Activated CD4-positive, alpha-beta memory T cell treated with anti-CD3 and anti-CD28 coated beads for 36 hours (primary cell): Measurements from ENCODE around the gene ZNF74. TPM values are rescaled to one million over a fixed set of nuclear protein-coding genes. Genes with fewer than 3 reads are reported as not detected.

Experiments used
- CTCF ChIA-PET: fragments of 350-600 bp; sonication (Branson Sonifier 250); formaldehyde crosslinking; loops from one replicate; lab custom pipeline; 2021; ENCODE audit warnings: antibody characterized with exemption, inconsistent platforms; lab: Charles Lee
- POLR2A ChIA-PET: fragments of 350-600 bp; sonication (Branson Sonifier 250); formaldehyde crosslinking; loops from one replicate; lab custom pipeline; 2021; ENCODE audit warnings: antibody characterized with exemption; lab: Charles Lee
- DNase-seq: peaks from one replicate; pipeline ENCODE4 v3.0.0-alpha.2; 2020
- H3K27ac Mint-ChIP-seq: one replicate; pipeline ENCODE4 v1.8.0; 2021; ENCODE audit warnings: mixed read lengths
- H3K27me3 Mint-ChIP-seq: one replicate; pipeline ENCODE4 v1.8.0; 2021; ENCODE audit warnings: mixed read lengths
- H3K36me3 Mint-ChIP-seq: one replicate; pipeline ENCODE4 v1.8.0; 2021; ENCODE audit warnings: mixed read lengths
- H3K4me1 Mint-ChIP-seq: one replicate; pipeline ENCODE4 v1.8.0; 2021; ENCODE audit warnings: low read depth, mixed read lengths
- H3K4me3 Mint-ChIP-seq: one replicate; pipeline ENCODE4 v1.8.0; 2021; ENCODE audit warnings: mild to moderate bottlenecking, mixed read lengths
- H3K9me3 Mint-ChIP-seq: one replicate; pipeline ENCODE4 v1.8.0; 2021; ENCODE audit warnings: mixed read lengths
- intact Hi-C: fragments of 100-400 bp; cut with micrococcal nuclease; formaldehyde crosslinking; loops from one replicate; pipeline ENCODE4 v1.15.1; 2023
- total RNA-seq, 2 experiments: library from RNA; stranded (reverse); gene quantifications; one replicate each; pipeline ENCODE4 v1.2.3, GENCODE V29; 2021

ZNF74 gene
- total RNA-seq, 2 experiments from 2014 or later: 6.8 to 9.0 TPM

DNA sequence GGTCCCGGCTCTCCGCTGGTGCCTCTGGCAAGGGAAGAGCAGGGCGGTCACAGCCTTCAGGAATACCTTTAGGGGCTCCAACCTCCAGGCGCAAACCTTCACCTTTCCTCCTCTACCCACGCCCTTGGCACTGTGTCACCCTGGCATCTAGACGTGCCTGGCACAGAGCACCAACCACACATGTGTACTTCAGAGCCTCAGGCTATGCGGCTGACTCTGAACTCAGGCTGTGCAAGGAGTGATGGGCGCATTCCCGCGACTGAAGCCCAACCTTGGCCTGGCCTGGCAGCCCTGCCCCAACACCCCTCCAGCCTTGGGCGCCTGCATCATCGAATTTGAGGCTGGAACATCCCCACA, 32.3 kb downstream of the ZNF74 start:
- H3K36me3 Mint-ChIP-seq: no peaks in the 10 kb centered on the region
- H3K27ac Mint-ChIP-seq: no peak overlapping the region
- no peak overlapping the region for H3K4me3 Mint-ChIP-seq
- H3K27me3 Mint-ChIP-seq: peaks cover 23% of the 10 kb centered on the region
- ChIA-PET POLR2A (no interaction called here), CTCF (no interaction called here)
- H3K9me3 Mint-ChIP-seq: no peaks in the 10 kb centered on the region
- intact Hi-C loops: no loop called here
- peaks cover 9% of the 10 kb centered on the region for H3K4me1 Mint-ChIP-seq
- DNase-seq: no peak

DNA sequence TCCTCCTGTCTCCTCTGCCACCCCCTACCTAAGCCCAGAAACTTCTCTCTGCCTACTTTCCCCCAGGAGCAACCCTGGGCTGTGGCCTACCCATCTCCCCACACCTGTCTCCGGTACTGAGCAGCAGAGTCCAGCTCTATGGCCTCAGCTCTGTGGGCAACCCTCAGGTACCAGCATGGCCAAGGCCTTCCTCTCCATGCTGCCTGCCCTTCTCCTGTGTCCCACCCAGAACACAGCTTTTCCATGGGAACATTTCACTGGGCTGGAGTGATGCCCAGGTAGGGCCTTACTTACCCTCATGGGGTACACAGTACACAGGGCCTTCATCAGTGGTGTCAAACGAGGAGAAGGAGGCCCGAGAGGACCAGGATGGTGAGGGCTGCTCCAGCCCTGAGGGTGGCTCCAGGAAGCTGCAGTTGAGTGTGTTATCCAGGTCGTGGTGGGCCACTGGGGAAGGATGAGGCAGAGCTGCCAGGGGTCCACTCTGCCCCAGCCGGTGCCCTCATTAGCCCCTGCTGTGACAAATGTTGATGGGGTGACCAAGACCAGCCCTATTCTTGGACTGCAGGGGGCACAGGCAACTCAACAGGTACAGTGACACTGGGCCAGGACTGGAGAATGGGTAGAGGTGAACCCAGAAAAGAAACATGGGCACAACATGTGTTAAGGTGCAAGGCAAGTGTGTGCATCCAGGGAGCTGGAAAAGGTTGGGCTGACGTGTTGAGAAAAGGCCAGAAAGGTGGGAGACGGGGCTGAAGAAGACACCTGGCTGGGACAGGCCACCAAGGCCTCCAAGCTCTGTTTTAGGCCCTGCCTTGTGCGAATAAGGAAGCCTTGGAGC, 33.4 kb downstream of the ZNF74 start:
- Mint-ChIP-seq H3K4me1 (peaks cover 12% of the 10 kb centered on the region), H3K36me3 (no peaks in the 10 kb centered on the region), H3K9me3 (no peaks in the 10 kb centered on the region), H3K27ac (no peak overlapping the region), H3K4me3 (no peak overlapping the region), H3K27me3 (peaks cover 30% of the 10 kb centered on the region)
- intact Hi-C loops: no loop called here
- no peak for DNase-seq
- POLR2A ChIA-PET: interaction anchor here (0.8 kb wide), 1 partner anchor 41 kb away, joined by 6 read pairs; no protein-coding TSS in a partner anchor
- CTCF ChIA-PET: interaction anchor here (3.2 kb wide), 1 partner anchor 29 kb away, joined by 16 read pairs; no protein-coding TSS in a partner anchor

DNA sequence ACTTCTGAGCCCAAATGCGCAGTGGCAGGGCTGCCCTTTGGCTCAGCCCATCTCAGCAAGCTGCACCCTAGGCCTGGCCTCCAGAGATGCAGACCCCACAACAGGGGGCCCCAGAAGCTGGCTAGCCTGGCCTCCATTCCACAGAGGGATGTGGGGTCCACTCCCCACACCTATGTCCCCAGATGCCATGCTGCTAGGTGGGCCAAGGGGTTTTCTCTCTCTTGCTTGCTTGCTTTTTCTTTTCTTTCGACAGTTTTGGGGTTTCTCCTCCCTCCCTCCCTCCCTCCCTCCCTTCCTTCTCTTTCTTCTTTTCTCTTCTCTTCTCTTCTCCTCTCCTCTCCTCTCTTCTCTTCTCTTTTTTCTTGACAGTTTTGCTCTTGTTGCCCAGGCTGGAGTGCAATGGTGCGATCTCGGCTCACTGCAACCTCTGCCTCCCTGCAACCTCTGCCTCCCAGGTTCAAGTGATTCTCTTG, 34.0 kb downstream of the ZNF74 start:
- DNase-seq: no peak
- intact Hi-C loops: loop anchor here (2.0 kb wide), 1 partner anchor 69 kb away; no protein-coding TSS in a partner anchor
- Mint-ChIP-seq H3K9me3 (no peaks in the 10 kb centered on the region), H3K27ac (no peak overlapping the region), H3K36me3 (no peaks in the 10 kb centered on the region), H3K4me1 (peaks cover 12% of the 10 kb centered on the region), H3K4me3 (no peak overlapping the region), H3K27me3 (peaks cover 32% of the 10 kb centered on the region)
- ChIA-PET CTCF (interaction anchor here (2.8 to 3.2 kb wide), 2 partner anchors 9 to 28 kb away, joined by 16 to 20 read pairs; no protein-coding TSS in a partner anchor), POLR2A (interaction anchor here (0.8 kb wide), 1 partner anchor 40 kb away, joined by 6 read pairs; no protein-coding TSS in a partner anchor)

DNA sequence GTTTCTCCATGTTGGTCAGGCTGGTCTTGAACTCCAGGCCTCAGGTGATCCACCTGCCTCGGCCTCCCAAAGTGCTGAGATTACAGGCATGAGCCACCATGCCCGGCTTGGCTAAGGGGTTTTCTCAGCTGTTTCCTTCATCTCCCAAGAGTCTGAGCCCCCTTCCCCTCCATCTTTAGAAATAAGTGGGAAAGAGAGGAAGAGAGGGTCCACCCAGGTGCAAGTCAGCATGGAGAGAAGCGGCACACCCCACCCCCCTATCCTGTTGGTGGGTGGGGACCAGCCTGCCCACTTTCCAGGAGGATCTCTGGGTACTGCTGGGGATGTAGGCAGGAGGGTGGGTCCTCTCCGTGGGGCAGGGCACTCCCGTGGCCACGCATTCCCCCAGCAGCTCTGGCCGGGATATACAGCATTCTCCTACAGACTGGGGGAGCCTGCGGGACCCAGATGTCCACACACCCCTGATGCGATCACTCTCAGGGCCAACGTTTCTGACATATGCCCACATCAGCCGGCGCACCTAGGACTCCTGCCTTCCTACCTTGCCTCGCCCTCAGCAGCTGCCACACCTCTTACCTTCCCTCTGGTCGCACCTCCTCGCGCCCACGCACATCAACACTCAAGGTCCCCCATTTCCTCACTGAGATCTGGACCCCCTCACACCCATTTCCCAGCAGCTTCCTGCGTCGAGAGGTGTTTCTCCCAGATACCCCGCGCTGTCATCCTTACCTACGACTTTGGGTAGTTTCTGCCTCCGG, 34.7 kb downstream of the ZNF74 start:
- Mint-ChIP-seq H3K27me3 (peaks cover 32% of the 10 kb centered on the region), H3K36me3 (no peaks in the 10 kb centered on the region), H3K27ac (no peak overlapping the region), H3K9me3 (no peaks in the 10 kb centered on the region), H3K4me1 (peaks cover 12% of the 10 kb centered on the region), H3K4me3 (peak overlapping the region; percentile 68)
- ChIA-PET CTCF (interaction anchor here (1.0 to 3.2 kb wide), 3 partner anchors 10 to 49 kb away, joined by 4 to 20 read pairs (median 16); no protein-coding TSS in a partner anchor), POLR2A (interaction anchor here (0.8 to 1.2 kb wide), 3 partner anchors 10 to 79 kb away, joined by 3 to 6 read pairs (median 4); no protein-coding TSS in a partner anchor)
- no peak for DNase-seq
- intact Hi-C loops: loop anchor here (2.0 kb wide), 1 partner anchor 68 kb away; no protein-coding TSS in a partner anchor

DNA sequence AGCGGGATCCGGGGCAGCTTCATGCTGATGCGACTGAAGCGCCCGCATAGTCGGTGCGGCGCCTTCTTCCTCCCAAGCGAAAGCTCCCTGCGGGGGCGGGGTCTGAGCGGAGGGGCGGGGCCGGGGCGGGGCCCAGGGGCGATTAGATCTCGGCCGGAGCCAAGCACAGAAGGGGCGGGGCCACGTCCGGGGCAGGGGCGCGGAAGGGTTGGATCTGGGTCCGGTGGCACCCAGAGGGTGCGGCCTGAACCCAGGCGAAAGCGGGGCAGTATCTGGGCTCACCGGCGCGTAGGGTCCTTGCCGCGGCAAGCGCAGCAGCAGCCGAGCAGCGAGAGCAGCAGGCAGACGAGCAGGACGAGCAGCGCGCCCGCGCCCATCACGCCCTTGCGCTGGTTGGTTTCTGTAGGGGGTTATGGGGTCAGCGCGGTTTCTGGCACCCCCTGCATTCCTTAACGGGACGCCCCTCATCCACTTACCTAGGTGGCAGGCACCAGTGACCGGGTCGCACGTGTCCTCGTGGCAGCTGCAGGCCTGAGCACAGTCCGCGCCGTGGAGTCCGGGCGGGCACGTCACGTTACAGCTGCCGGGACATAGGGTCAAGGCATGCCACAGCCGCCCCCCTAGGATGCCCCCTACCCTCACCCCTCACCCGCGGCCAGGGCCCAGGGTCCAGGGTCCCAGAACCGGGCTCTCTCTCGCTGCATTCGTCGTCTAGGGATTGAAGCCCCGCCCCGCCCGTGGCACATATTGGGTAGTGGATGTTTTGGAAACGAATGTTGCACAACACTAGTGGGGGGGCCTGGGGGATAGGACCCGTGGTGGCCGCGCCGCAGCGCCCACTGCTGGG, 35.5 kb downstream of the ZNF74 start:
- DNase-seq: peak; percentile 87
- H3K27ac Mint-ChIP-seq: no peak overlapping the region
- peaks cover 12% of the 10 kb centered on the region for H3K4me1 Mint-ChIP-seq
- no peaks in the 10 kb centered on the region for H3K9me3 Mint-ChIP-seq
- ChIA-PET POLR2A (interaction anchor here (1.1 to 1.2 kb wide), 2 partner anchors 9 to 79 kb away, joined by 3 to 4 read pairs; no protein-coding TSS in a partner anchor), CTCF (interaction anchor here (0.9 to 3.2 kb wide), 5 partner anchors 11 to 142 kb away, joined by 3 to 20 read pairs (median 4); no protein-coding TSS in a partner anchor)
- intact Hi-C loops: loop anchor here (2.0 kb wide), 1 partner anchor 67 kb away; no protein-coding TSS in a partner anchor
- H3K36me3 Mint-ChIP-seq: no peaks in the 10 kb centered on the region
- peak overlapping the region; percentile 68 for H3K4me3 Mint-ChIP-seq
- peaks cover 35% of the 10 kb centered on the region for H3K27me3 Mint-ChIP-seq

DNA sequence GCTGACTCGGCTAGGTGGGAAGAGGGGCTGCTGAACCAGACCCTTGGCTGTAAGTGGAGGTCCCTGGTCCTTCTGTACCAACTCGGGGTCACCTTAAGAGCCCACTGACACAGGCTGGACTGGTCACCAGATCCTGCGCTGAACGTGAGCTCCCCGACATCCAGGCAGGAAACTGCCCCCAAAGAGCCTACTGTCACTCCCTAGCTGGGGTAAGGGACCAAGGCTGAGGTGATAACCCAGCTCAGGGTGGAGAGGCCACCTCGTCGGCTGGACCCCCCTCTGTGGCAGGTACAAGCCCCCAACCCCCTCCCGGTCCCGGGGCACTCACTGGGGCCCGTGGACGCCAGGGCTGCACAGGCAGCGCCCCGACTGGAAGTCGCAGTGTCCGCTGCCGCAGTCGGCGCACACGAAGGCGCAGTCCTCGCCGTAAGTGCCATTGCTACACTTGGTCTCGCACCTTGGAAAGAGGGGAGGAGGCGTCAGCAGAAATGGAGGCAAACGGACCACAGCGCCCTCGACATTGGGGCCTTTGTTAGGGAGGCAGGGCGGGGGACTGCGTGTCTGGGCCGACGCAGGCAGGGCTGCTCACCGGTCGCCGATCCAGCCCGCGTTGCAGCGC, 36.3 kb downstream of the ZNF74 start:
- peaks cover 12% of the 10 kb centered on the region for H3K4me1 Mint-ChIP-seq
- peak overlapping the region; percentile 68 for H3K4me3 Mint-ChIP-seq
- H3K9me3 Mint-ChIP-seq: no peaks in the 10 kb centered on the region
- H3K27ac Mint-ChIP-seq: no peak overlapping the region
- no peaks in the 10 kb centered on the region for H3K36me3 Mint-ChIP-seq
- ChIA-PET CTCF (interaction anchor here (0.9 to 3.2 kb wide), 4 partner anchors 12 to 142 kb away, joined by 3 to 20 read pairs (median 10); no protein-coding TSS in a partner anchor), POLR2A (no interaction called here)
- H3K27me3 Mint-ChIP-seq: peaks cover 39% of the 10 kb centered on the region
- DNase-seq: no peak
- intact Hi-C loops: no loop called here

DNA sequence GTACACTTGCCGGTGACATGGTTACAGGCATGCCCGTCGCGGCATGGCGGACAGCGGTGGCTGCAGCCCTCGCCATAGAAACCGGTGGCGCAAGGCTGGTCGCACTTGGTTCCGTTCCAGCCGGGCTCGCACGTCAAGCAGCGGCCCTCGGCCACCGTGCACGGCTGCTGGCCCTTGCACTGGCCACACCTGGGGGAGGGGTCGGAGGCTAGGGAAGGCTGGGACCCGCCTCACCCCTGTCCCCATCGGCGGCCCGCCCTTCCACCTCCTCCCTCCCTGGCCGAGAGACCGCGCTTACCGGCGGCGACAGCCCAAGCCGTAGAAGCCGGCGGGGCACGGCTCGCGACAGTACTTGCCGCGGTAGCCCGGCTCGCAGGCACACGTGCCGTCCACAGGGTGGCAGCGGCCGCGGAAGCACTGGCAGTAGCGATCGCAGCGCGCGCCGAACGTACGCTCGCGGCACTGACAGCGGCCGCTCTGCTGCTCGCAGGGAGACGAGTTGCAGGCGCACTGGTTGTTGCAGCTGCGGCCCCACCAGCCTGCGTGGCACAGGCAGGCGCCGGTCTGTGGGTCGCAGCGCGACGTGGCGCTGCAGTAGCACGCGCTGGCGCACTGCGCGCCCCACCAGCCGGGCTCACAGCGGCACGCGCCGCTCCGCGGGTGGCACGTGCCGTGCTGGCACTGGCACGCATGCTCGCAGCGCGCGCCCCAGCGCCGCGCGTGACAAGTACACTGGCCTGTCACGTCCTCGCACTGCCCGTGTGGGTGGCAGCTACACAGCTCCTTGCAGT, 37.0 kb downstream of the ZNF74 start:
- peak; percentile 71 for DNase-seq
- Mint-ChIP-seq H3K4me1 (peaks cover 15% of the 10 kb centered on the region), H3K27ac (no peak overlapping the region), H3K4me3 (peak overlapping the region; percentile 23), H3K9me3 (no peaks in the 10 kb centered on the region), H3K36me3 (no peaks in the 10 kb centered on the region), H3K27me3 (peaks cover 46% of the 10 kb centered on the region)
- CTCF ChIA-PET: interaction anchor here (0.9 to 2.8 kb wide), 4 partner anchors 12 to 141 kb away, joined by 3 to 20 read pairs (median 3); no protein-coding TSS in a partner anchor
- POLR2A ChIA-PET: no interaction called here
- intact Hi-C loops: no loop called here

DNA sequence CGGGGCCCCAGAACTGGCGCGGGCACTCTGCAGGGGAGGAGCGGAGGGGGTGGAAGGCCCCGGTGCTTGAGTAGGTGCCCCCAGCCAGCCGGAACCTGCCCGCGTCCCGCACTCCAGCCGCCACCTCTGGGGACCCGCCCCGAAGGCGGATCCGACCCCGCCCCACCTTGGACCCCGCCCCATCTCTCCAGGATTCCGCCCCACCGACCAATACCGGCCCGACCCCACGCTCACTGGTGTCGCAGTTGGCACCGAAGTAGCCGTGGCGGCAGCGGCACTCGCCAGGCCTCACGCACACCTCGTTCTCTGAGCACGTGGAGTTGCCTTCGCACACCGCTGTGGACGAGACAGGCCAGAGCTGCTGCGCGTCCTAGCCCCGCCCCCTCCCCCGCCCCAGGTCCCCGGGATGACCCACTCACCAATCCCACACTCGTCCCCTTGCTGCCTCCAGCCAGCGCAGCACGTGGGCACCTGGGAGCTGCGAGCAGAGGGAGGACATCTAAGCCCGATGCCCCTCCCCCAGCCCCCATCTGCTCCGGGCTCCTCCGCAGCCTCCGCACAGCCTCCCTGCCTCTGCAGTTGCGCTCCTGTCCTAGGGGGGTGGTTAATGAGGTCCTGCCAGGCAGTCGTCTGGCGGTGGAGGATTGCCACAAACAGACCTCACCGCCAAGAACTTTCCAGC, 37.7 kb downstream of the ZNF74 start:
- Mint-ChIP-seq H3K27me3 (peaks cover 49% of the 10 kb centered on the region), H3K4me3 (no peak overlapping the region), H3K27ac (no peak overlapping the region), H3K9me3 (no peaks in the 10 kb centered on the region), H3K4me1 (peaks cover 18% of the 10 kb centered on the region), H3K36me3 (no peaks in the 10 kb centered on the region)
- intact Hi-C loops: no loop called here
- CTCF ChIA-PET: interaction anchor here (0.9 to 1.2 kb wide), 2 partner anchors 25 to 63 kb away, joined by 3 read pairs; no protein-coding TSS in a partner anchor
- no peak for DNase-seq
- POLR2A ChIA-PET: no interaction called here

DNA sequence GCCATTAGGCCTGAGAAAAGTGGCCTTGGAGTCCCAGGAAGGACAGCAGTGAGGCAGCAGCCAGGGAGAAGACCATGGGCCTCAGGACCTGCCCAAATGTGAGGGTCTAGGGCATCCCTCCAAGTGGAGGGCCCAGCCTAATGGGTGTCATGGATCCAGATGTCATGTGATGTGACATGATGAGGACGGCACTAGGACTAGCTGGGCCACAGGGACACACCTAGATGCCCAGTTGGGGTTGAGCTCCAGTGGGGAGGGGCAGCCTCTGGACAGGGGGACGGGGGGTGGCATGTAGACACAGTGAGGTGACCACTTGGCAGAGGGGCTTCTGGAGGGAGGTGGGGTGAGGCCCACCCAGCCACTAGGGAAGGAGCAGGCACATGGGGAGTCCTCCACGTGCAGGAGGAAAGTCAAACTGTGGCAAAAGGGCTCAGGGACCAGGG, 38.3 kb downstream of the ZNF74 start:
- Mint-ChIP-seq H3K9me3 (no peaks in the 10 kb centered on the region), H3K4me1 (peaks cover 24% of the 10 kb centered on the region), H3K27ac (no peak overlapping the region), H3K4me3 (no peak overlapping the region), H3K36me3 (no peaks in the 10 kb centered on the region), H3K27me3 (peaks cover 50% of the 10 kb centered on the region)
- DNase-seq: no peak
- CTCF ChIA-PET: interaction anchor here (1.2 kb wide), 1 partner anchor 62 kb away, joined by 3 read pairs; no protein-coding TSS in a partner anchor
- POLR2A ChIA-PET: no interaction called here
- intact Hi-C loops: no loop called here
